GM18499 (cell line): ENCODE data around the gene FBXO31.
A peak's percentile ranks its signal among the peaks of the same experiment; 100 is the strongest.

Source experiments
- ATAC-seq: cut with Tn5 transposase; IDR thresholded peaks from one replicate; pipeline ENCODE4 v1.9.1; 2021; ENCODE audit warnings: moderate number of reproducible peaks; ENCODE audit not compliant: insufficient read depth, unreplicated experiment

FBXO31 gene

GRCh38 chr16:87317750-87318644, 65.6 kb downstream of the FBXO31 start:
- ATAC-seq: no peak

GRCh38 chr16:87316923-87317749, 66.4 kb downstream of the FBXO31 start, which contains the start of gene C16orf95:
Gene C16orf95, minus strand, starts transcription at chr16:87317392. Its CDS starts 150 bp downstream, at chr16:87317242.
- peak; percentile 52 for ATAC-seq

GRCh38 chr16:87316450-87316922, 67.1 kb downstream of the FBXO31 start:
- ATAC-seq: no peak

GRCh38 chr16:87314990-87315420, 68.6 kb downstream of the FBXO31 start:
- no peak for ATAC-seq

GRCh38 chr16:87312008-87312407, 71.6 kb downstream of the FBXO31 start:
- ATAC-seq: no peak

GRCh38 chr16:87311387-87311786, 72.2 kb downstream of the FBXO31 start:
- ATAC-seq: no peak

GRCh38 chr16:87310610-87311009, 73.0 kb downstream of the FBXO31 start:
- no peak for ATAC-seq

- ATAC-seq: no peak
Observed at GRCh38 chr16:87309620-87310525, 73.7 kb downstream of the FBXO31 start.

GRCh38 chr16:87308826-87309225, 74.8 kb downstream of the FBXO31 start:
- ATAC-seq: no peak

GRCh38 chr16:87306516-87306915, 77.1 kb downstream of the FBXO31 start:
- no peak for ATAC-seq

GRCh38 chr16:87305505-87306391, 77.8 kb downstream of the FBXO31 start:
- ATAC-seq: no peak

- no peak for ATAC-seq
Observed at GRCh38 chr16:87304951-87305350, 78.6 kb downstream of the FBXO31 start.

GRCh38 chr16:87303962-87304521, 79.5 kb downstream of the FBXO31 start:
- ATAC-seq: no peak

- ATAC-seq: no peak
Observed at GRCh38 chr16:87303431-87303930, 80.1 kb downstream of the FBXO31 start.

GRCh38 chr16:87298857-87299465, 84.6 kb downstream of the FBXO31 start:
- no peak for ATAC-seq

- no peak for ATAC-seq
Observed at GRCh38 chr16:87297918-87298631, 85.5 kb downstream of the FBXO31 start.

GRCh38 chr16:87297407-87297806, 86.2 kb downstream of the FBXO31 start:
- ATAC-seq: no peak
